GM10266 (cell line): Measurements from ENCODE around the gene CACNA2D1.
"Not testable (repeated sequence)": the region's sequence is repeated elsewhere in the genome, so short reads cannot be mapped to it uniquely, and the experiment has no call there.

Source experiments
- DNase-seq: peaks from one replicate; pipeline ENCODE4 v3.0.0; 2012; ENCODE audit errors: extremely low spot score
- CTCF ChIP-seq: IDR thresholded peaks from 2 replicates; pipeline ENCODE4 v1.5.1; 2012; ENCODE audit warnings: mild to moderate bottlenecking, low read depth; ENCODE audit not compliant: control insufficient read depth, insufficient read depth; ENCODE audit errors: missing control alignments

CACNA2D1 gene

DNA sequence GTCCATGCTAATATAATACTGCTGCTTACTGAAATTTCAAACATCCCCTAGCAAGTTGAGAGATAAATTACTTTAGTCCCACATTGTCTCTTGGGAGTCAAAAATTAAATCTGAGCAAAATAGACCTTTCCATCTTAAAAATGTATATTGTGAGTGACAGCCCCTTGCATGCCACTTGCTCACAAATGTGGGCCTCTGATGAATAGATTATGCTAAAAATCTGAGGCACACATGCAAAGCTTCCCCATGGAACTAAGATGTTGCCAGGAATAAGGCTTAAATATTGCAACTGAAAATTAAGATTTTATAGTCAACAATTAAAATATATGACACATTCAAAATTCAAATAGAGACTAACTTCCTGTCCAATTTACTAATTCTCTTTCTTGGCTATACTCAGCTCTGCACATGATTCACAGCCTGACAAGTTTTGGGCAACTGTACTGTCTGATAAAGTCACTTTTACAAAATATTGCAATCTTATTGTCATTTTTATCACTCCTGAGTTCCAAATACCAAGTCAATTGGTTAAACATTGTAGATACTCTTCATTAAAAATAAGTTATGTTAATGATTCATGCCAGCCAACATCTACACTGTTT is 301.2 kb downstream of the CACNA2D1 start:
- DNase-seq: no peak
- TF ChIP-seq CTCF: no peak

- no peak for DNase-seq
- no peak for TF ChIP-seq CTCF
Observed at GRCh38 chr7:82141427-82141826, 302.1 kb downstream of the CACNA2D1 start.

DNA sequence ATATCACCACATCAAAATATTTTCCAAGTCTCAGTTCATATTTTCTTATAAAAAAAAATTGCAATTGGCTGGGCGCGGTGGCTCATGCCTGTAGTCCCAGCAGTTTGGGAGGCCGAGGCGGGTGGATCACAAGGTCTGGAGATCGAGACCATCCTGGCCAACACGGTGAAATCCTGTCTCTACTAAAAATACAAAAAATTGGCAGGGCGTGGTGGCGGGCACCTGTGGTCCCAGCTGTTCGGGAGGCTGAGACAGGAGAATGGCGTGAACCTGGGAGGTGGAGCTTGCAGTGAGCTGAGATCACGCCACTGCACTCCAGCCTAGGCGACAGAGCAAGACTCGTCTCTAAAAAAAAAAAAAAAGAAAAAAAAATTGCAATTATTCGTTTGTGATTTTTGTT is 303.0 kb downstream of the CACNA2D1 start:
- not testable (repeated sequence) for DNase-seq

DNA sequence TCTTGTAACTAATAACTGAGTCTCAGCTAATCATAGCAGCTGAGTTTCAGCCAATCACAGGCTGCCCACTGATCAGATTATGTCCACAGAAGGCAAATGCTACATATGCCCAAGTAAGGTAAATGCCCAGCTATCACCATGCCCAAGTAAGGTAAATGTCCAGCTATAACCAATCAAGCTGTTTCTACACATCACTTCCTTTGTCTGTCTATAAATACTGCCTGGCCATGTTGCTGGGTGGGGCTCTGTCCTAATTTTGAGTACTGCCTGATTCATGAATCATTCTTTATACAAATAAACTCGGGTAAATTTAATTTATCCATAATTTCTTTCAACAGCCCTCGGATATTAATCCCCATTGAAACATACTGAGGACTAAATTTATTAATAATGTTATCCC is 312.4 kb downstream of the CACNA2D1 start:
- no peak for DNase-seq
- no peak for TF ChIP-seq CTCF

DNA sequence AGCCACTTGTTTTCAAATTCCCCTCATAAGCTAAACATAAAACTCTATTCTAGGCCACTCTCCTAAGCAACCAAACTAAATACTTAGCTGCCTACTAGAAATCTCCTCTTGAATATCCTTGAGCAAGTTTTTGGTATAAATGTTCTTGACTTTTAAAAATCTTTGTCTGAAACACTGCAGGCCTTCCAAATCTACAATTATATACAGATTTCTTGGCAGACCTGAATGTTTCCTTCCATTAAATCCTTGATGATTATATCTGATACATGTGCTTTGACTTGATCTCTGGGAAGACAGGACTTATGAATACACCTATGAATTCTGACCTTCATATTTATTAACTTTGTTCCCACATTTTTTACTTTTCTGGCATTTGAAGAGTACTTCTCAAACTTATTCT is 314.5 kb downstream of the CACNA2D1 start:
- TF ChIP-seq CTCF: no peak
- DNase-seq: no peak

GRCh38 chr7:82128546-82128945 is 315.0 kb downstream of the CACNA2D1 start:
- DNase-seq: no peak
- TF ChIP-seq CTCF: no peak

DNA sequence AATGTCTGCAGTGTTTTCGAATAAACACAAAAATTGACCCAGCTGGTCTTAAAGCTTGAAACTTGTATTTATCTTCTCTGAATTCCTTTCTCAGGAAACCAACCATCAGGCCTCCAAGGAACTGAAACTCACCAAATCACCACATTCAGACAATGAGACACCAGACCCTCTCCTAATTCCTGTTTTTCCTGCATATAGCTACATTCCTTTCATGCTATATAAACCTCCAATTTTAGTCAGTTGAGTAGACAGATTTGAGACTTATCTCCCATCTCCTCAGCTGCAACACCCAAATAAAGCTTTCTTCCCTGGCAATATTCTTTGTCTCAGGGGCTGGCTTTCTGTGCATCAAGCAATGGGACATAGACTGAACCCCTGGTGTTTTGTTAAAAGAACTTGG is 317.0 kb downstream of the CACNA2D1 start:
- TF ChIP-seq CTCF: no peak
- no peak for DNase-seq

- no peak for TF ChIP-seq CTCF
- DNase-seq: no peak
Observed at GRCh38 chr7:82124445-82124844, 319.1 kb downstream of the CACNA2D1 start.
